ENCODE data around the gene CCDC106. TPM values are rescaled to one million over a fixed set of nuclear protein-coding genes. Genes with fewer than 3 reads are reported as not detected.

Gene CCDC106
- total RNA-seq, 4 donors from 2014 or later, result 3.7 to 15.1 (median 8.4) TPM

DNA sequence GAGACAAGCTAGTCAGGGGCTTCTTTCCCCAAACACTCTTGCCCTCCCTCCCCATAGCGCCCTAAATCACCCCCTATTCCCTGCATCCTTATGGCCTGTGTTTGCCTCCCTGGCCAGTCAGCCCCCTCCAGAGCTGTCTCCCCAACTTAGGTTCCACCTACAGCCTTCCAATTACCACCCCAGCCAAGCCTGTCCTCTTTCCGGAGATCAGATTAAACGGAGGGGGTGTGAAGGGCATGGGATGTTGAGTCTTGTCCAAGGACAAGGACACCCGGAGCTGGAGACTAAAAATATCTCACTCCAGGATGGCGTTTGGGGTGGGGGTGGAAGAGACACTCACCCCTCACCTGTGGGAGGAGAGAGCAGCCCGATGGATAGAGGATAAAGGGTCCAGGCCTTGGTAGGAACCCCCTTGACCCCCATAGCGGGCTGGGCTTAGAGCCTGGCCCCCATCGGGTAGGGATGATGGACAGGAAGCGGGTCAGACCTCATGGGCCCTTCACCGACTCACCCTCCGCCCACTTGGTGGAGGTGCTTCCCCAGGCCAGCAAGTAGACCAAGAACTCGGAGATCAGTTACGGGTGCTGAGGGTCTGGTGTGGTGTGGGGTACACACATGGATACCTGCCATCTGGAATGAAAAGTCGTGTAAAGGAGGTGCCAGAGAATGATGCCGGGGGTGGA, 36.6 kb upstream of the CCDC106 start:
- Histone ChIP-seq H3K27me3 (no peaks in the 10 kb centered on the region), H3K4me3 (no peak overlapping the region), H3K4me1 (peaks cover 4 to 13% (median 5%) of the 10 kb centered on the region in 4 donors), H3K27ac (no peak overlapping the region), H3K9me3 (no peaks in the 10 kb centered on the region), H3K36me3 (peaks cover 0 to 14% (median 5%) of the 10 kb centered on the region in 4 donors)
- DNase-seq, result no peak
- intact Hi-C loops (cut with DNase I; ENCODE audit: low total_unique reads), result loop anchor here (10.0 kb wide), 1 partner anchor 97 kb away; no protein-coding TSS in a partner anchor
- no peak for TF ChIP-seq POLR2A (IDR thresholded peaks at IDR 0.05)
- TF ChIP-seq EP300 (IDR thresholded peaks at IDR 0.05; ENCODE audit: low read depth), result no peak
- TF ChIP-seq, protein P1, sequence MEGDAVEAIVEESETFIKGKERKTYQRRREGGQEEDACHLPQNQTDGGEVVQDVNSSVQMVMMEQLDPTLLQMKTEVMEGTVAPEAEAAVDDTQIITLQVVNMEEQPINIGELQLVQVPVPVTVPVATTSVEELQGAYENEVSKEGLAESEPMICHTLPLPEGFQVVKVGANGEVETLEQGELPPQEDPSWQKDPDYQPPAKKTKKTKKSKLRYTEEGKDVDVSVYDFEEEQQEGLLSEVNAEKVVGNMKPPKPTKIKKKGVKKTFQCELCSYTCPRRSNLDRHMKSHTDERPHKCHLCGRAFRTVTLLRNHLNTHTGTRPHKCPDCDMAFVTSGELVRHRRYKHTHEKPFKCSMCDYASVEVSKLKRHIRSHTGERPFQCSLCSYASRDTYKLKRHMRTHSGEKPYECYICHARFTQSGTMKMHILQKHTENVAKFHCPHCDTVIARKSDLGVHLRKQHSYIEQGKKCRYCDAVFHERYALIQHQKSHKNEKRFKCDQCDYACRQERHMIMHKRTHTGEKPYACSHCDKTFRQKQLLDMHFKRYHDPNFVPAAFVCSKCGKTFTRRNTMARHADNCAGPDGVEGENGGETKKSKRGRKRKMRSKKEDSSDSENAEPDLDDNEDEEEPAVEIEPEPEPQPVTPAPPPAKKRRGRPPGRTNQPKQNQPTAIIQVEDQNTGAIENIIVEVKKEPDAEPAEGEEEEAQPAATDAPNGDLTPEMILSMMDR (IDR thresholded peaks at IDR 0.05), result no peak
- TF ChIP-seq POLR2AphosphoS5 (IDR thresholded peaks at IDR 0.05), result no peak
- 80 to 95% methylated on average over 3 to 15 of the region's 15 CpGs for WGBS, 2 donors (ENCODE audit: low coverage in 1 of 2)
- in situ Hi-C loops (cut with MboI; ENCODE audit: low pct_ligation_motif_present in 1 of 4, low pct_unique_long_range_greater_than_20kb in 1 of 4, low sequenced_read_pairs in 3 of 4), result no loop called here

- intact Hi-C loops (cut with DNase I; ENCODE audit: low total_unique reads), result loop anchor here (10.0 kb wide), 1 partner anchor 97 kb away; no protein-coding TSS in a partner anchor
Observed at GRCh38 chr19:55611983-55612645, 35.9 kb upstream of the CCDC106 start.

DNA sequence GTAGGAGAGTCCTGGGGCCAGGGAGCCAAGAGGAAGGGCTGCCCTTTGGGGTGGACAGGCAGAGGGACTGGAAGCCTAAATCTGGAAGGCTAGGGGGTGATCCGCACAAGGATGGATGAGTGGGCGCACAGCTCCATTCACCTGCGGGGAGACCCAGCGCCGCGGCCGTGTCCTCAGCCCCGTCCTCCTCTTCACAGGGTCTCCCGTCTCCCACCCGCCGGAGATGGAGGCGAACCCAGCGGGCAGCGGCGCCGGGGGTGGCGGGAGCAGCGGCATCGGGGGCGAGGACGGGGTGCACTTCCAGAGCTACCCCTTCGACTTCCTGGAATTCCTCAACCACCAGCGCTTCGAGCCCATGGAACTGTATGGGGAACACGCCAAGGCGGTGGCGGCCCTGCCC, 34.6 kb upstream of the CCDC106 start:
- Histone ChIP-seq H3K36me3 (peaks cover 0 to 18% (median 8%) of the 10 kb centered on the region in 4 donors), H3K27ac (no peak overlapping the region), H3K4me3 (no peak overlapping the region), H3K4me1 (peaks cover 0 to 6% (median 0%) of the 10 kb centered on the region in 4 donors), H3K27me3 (no peaks in the 10 kb centered on the region), H3K9me3 (no peaks in the 10 kb centered on the region)
- WGBS, 2 donors (ENCODE audit: low coverage in 1 of 2), result 96% methylated on average over 27 of the region's 27 CpGs; no CpG with 5 or more reads in 1 of the 2 donors
- in situ Hi-C loops (cut with MboI; ENCODE audit: low pct_ligation_motif_present in 1 of 4, low pct_unique_long_range_greater_than_20kb in 1 of 4, low sequenced_read_pairs in 3 of 4), result no loop called here
- TF ChIP-seq POLR2AphosphoS5 (IDR thresholded peaks at IDR 0.05) (no peak), POLR2A (IDR thresholded peaks at IDR 0.05) (no peak), EP300 (IDR thresholded peaks at IDR 0.05; ENCODE audit: low read depth) (no peak)
- TF ChIP-seq, protein P1 (IDR thresholded peaks at IDR 0.05), result no peak
- no peak for DNase-seq
- intact Hi-C loops (cut with DNase I; ENCODE audit: low total_unique reads), result loop anchor here (10.0 kb wide), 1 partner anchor 99 kb away; no protein-coding TSS in a partner anchor

More at GRCh38 chr19:55611983-55612645, 35.9 kb upstream of the CCDC106 start:
- Histone ChIP-seq H3K36me3 (peaks cover 0 to 17% (median 6%) of the 10 kb centered on the region in 4 donors), H3K27ac (no peak overlapping the region), H3K27me3 (no peaks in the 10 kb centered on the region), H3K4me1 (peaks cover 0 to 6% (median 0%) of the 10 kb centered on the region in 4 donors), H3K4me3 (no peak overlapping the region), H3K9me3 (no peaks in the 10 kb centered on the region)
- TF ChIP-seq POLR2A (IDR thresholded peaks at IDR 0.05), result no peak
- no peak for TF ChIP-seq EP300 (IDR thresholded peaks at IDR 0.05; ENCODE audit: low read depth)
- TF ChIP-seq, protein P1 (IDR thresholded peaks at IDR 0.05), result no peak
- no peak for TF ChIP-seq POLR2AphosphoS5 (IDR thresholded peaks at IDR 0.05)
- no peak for DNase-seq
- in situ Hi-C loops (cut with MboI; ENCODE audit: low pct_ligation_motif_present in 1 of 4, low pct_unique_long_range_greater_than_20kb in 1 of 4, low sequenced_read_pairs in 3 of 4), result no loop called here
- 83 to 88% methylated on average over 1 to 3 of the region's 3 CpGs for WGBS, 2 donors (ENCODE audit: low coverage in 1 of 2)

All from transverse colon (tissue), 4 donors.